ENCODE data around the gene ARVCF. TPM values are rescaled to one million over a fixed set of nuclear protein-coding genes. Genes with fewer than 3 reads are reported as not detected.

The ARVCF gene
- total and polyA plus RNA-seq, 4 donors, result 10.0 to 23.4 (median 16.6) TPM

DNA sequence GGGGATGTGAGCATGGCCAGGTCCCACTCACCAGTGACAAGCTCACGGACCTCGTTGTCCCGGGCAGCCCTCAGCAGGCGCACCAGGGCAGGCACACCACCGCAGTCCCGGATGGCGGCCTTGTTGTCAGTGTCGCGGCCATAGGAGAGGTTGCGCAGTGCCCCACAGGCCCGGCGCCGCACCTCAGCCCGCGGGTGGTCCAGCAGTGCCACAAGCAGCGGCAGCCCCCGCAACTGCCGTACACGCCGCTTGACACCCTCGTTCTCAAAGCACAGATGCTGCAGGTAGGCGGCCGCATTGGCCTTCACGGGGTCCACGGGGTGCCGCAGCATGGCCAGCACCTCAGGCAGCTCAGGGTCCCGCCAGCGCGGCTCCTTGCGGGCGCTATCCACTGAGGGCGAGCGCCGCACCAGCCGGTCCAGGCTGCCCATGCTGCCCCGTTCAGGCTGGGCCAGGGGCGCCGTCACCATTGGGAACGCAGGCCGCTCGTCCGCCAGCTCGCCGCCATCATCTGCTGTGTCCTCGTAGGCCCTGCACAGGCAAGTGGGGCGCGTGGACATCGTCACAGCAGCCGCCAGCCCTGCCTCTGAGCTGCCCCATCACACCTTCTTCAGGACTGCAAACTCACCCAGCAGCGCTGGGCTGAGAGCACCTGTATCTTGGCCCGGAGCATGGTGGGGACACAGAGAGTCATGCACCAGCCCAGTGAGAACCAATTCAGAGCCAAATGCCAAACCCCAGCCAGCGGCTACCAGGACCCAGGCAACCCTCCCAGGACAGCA lies 36.7 kb downstream of the ARVCF start:
- Histone ChIP-seq H3K36me3 (ENCODE audit: control insufficient read depth in 4 of 4, insufficient read depth in 4 of 4, low read length in 4 of 4) (peaks cover 0 to 14% (median 6%) of the 10 kb centered on the region in 4 donors), H3K9ac (ENCODE audit: insufficient read depth in 1 of 2, low read length in 2 of 2) (no peak overlapping the region), H3K4me1 (ENCODE audit: control insufficient read depth in 5 of 5, insufficient read depth in 5 of 5, low read length in 5 of 5) (peaks cover 0 to 4% (median 2%) of the 10 kb centered on the region in 5 donors), H3K9me3 (ENCODE audit: control insufficient read depth in 4 of 4, insufficient read depth in 3 of 4, low read length in 3 of 4) (no peaks in the 10 kb centered on the region), H3K27ac (ENCODE audit: low read depth in 1 of 2, low read length in 1 of 2) (no peak overlapping the region), H3K4me3 (no peak overlapping the region), H3K27me3 (ENCODE audit: control insufficient read depth in 3 of 3, insufficient read depth in 3 of 3, low read length in 2 of 3) (no peaks in the 10 kb centered on the region)
- 93 to 96% methylated on average over 46 to 52 of the region's 52 CpGs for WGBS, 2 donors
- TF ChIP-seq, protein P1, sequence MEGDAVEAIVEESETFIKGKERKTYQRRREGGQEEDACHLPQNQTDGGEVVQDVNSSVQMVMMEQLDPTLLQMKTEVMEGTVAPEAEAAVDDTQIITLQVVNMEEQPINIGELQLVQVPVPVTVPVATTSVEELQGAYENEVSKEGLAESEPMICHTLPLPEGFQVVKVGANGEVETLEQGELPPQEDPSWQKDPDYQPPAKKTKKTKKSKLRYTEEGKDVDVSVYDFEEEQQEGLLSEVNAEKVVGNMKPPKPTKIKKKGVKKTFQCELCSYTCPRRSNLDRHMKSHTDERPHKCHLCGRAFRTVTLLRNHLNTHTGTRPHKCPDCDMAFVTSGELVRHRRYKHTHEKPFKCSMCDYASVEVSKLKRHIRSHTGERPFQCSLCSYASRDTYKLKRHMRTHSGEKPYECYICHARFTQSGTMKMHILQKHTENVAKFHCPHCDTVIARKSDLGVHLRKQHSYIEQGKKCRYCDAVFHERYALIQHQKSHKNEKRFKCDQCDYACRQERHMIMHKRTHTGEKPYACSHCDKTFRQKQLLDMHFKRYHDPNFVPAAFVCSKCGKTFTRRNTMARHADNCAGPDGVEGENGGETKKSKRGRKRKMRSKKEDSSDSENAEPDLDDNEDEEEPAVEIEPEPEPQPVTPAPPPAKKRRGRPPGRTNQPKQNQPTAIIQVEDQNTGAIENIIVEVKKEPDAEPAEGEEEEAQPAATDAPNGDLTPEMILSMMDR (IDR thresholded peaks at IDR 0.05; ENCODE audit: control extremely low read depth, extremely low read depth), result no peak
- no peak for ATAC-seq (ENCODE audit: insufficient read depth, low FRiP score)
- no peak for DNase-seq

DNA sequence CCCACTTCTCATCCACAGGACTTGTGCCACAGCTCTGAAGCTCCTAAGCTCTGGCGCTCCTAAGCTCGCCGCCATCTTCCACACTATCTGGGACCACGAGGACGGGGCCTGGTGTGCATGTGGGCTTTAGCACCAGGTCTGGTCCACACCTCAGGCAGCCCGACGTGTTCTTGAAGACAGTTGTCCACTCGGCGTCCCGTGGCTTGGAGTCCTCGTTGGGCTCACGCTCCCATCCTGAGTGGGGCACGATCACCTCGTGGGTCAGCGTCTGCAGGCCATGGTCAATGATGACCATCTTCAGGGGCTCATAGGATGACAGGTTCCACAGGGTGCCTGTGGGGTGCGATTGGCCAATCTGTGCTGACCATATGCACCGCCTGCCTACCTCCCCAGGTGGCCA lies 37.9 kb downstream of the ARVCF start:
- DNase-seq (no peak), ATAC-seq (ENCODE audit: insufficient read depth, low FRiP score) (no peak)
- Histone ChIP-seq H3K9me3 (ENCODE audit: control insufficient read depth in 4 of 4, insufficient read depth in 3 of 4, low read length in 3 of 4) (no peaks in the 10 kb centered on the region), H3K36me3 (ENCODE audit: control insufficient read depth in 4 of 4, insufficient read depth in 4 of 4, low read length in 4 of 4) (peaks cover 0 to 14% (median 6%) of the 10 kb centered on the region in 4 donors), H3K4me3 (no peak overlapping the region), H3K27me3 (ENCODE audit: control insufficient read depth in 3 of 3, insufficient read depth in 3 of 3, low read length in 2 of 3) (no peaks in the 10 kb centered on the region), H3K4me1 (ENCODE audit: control insufficient read depth in 5 of 5, insufficient read depth in 5 of 5, low read length in 5 of 5) (peaks cover 0 to 1% (median 0%) of the 10 kb centered on the region in 5 donors), H3K9ac (ENCODE audit: insufficient read depth in 1 of 2, low read length in 2 of 2) (no peak overlapping the region), H3K27ac (ENCODE audit: low read depth in 1 of 2, low read length in 1 of 2) (no peak overlapping the region)
- 95 to 97% methylated on average over 17 of the region's 17 CpGs for WGBS, 2 donors
- TF ChIP-seq, protein P1 (IDR thresholded peaks at IDR 0.05; ENCODE audit: control extremely low read depth, extremely low read depth), result no peak

- no peaks in the 10 kb centered on the region for H3K27me3 ChIP-seq (ENCODE audit: control insufficient read depth in 3 of 3, insufficient read depth in 3 of 3, low read length in 2 of 3)
- DNase-seq (no peak), ATAC-seq (ENCODE audit: insufficient read depth, low FRiP score) (no peak)
- no peak overlapping the region for H3K9ac ChIP-seq (ENCODE audit: insufficient read depth in 1 of 2, low read length in 2 of 2)
- no peaks in the 10 kb centered on the region for H3K9me3 ChIP-seq (ENCODE audit: control insufficient read depth in 4 of 4, insufficient read depth in 3 of 4, low read length in 3 of 4)
- TF ChIP-seq, protein P1 (IDR thresholded peaks at IDR 0.05; ENCODE audit: control extremely low read depth, extremely low read depth), result no peak
- no peak overlapping the region for H3K4me3 ChIP-seq
- WGBS, 2 donors, result 91 to 95% methylated on average over 32 of the region's 32 CpGs
- no peak overlapping the region for H3K27ac ChIP-seq (ENCODE audit: low read depth in 1 of 2, low read length in 1 of 2)
- H3K36me3 ChIP-seq (ENCODE audit: control insufficient read depth in 4 of 4, insufficient read depth in 4 of 4, low read length in 4 of 4), result peaks cover 0 to 14% (median 6%) of the 10 kb centered on the region in 4 donors
- H3K4me1 ChIP-seq (ENCODE audit: control insufficient read depth in 5 of 5, insufficient read depth in 5 of 5, low read length in 5 of 5), result no peaks in the 10 kb centered on the region
These were observed 39.1 kb downstream of the ARVCF start for GRCh38 chr22:19977296-19978243.

Measured in lung (tissue), 12 donors.